Globus pallidus (tissue), 1 donor: ENCODE measurements around the gene FBXW4.

Experiments
- DNase-seq: peaks from one replicate; pipeline ENCODE4 v3.0.0-alpha.2; 2015; ENCODE audit warnings: low spot score

The FBXW4 gene

GRCh38 chr10:101696632-101697031 is 1.7 kb upstream of the FBXW4 start:
- no peak for DNase-seq

GRCh38 chr10:101695404-101695890 is 477 bp upstream of the FBXW4 start:
- DNase-seq = no peak

GRCh38 chr10:101693978-101694673 is 844 bp downstream of the FBXW4 start:
- DNase-seq = peak; percentile 55

- no peak for DNase-seq
Observed at GRCh38 chr10:101693651-101693977, 1.4 kb downstream of the FBXW4 start.

GRCh38 chr10:101691081-101691480 is 3.9 kb downstream of the FBXW4 start:
- DNase-seq = no peak

- no peak for DNase-seq
Observed at GRCh38 chr10:101690461-101690860, 4.5 kb downstream of the FBXW4 start.

- no peak for DNase-seq
Observed at GRCh38 chr10:101687071-101687658, 7.8 kb downstream of the FBXW4 start.

GRCh38 chr10:101686133-101686925 is 8.6 kb downstream of the FBXW4 start:
- DNase-seq = no peak

GRCh38 chr10:101684782-101685181 is 10.2 kb downstream of the FBXW4 start:
- no peak for DNase-seq

- DNase-seq = no peak
Observed at GRCh38 chr10:101683276-101683675, 11.7 kb downstream of the FBXW4 start.

- no peak for DNase-seq
Observed at GRCh38 chr10:101682172-101682825, 12.7 kb downstream of the FBXW4 start.

- DNase-seq = no peak
Observed at GRCh38 chr10:101676565-101676964, 18.4 kb downstream of the FBXW4 start.

GRCh38 chr10:101675115-101675514 is 19.9 kb downstream of the FBXW4 start:
- no peak for DNase-seq

- DNase-seq = peak; percentile 57
Observed at GRCh38 chr10:101672536-101672935, 22.4 kb downstream of the FBXW4 start.

- no peak for DNase-seq
Observed at GRCh38 chr10:101671453-101671852, 23.5 kb downstream of the FBXW4 start.

- no peak for DNase-seq
Observed at GRCh38 chr10:101670635-101671034, 24.3 kb downstream of the FBXW4 start.

GRCh38 chr10:101669181-101669580 is 25.8 kb downstream of the FBXW4 start:
- no peak for DNase-seq

- no peak for DNase-seq
Observed at GRCh38 chr10:101668566-101668965, 26.4 kb downstream of the FBXW4 start.

GRCh38 chr10:101666083-101666482 is 28.9 kb downstream of the FBXW4 start:
- DNase-seq = no peak

GRCh38 chr10:101663097-101663496 is 31.9 kb downstream of the FBXW4 start:
- DNase-seq = no peak

- no peak for DNase-seq
Observed at GRCh38 chr10:101660256-101660655, 34.7 kb downstream of the FBXW4 start.

- no peak for DNase-seq
Observed at GRCh38 chr10:101658975-101659374, 36.0 kb downstream of the FBXW4 start.

GRCh38 chr10:101656890-101657289 is 38.1 kb downstream of the FBXW4 start:
- no peak for DNase-seq
